Smooth muscle cell of the brain vasculature (primary cell): ENCODE data around the gene VAV1.
A peak's percentile ranks its signal among the peaks of the same experiment; 100 is the strongest.
"Not testable (repeated sequence)": the region's sequence is repeated elsewhere in the genome, so short reads cannot be mapped to it uniquely, and the experiment has no call there.

Source experiments
- DNase-seq: peaks from one replicate; pipeline ENCODE4 v3.0.0-alpha.2; 2012; ENCODE audit warnings: low read depth, low spot score

VAV1 gene

DNA sequence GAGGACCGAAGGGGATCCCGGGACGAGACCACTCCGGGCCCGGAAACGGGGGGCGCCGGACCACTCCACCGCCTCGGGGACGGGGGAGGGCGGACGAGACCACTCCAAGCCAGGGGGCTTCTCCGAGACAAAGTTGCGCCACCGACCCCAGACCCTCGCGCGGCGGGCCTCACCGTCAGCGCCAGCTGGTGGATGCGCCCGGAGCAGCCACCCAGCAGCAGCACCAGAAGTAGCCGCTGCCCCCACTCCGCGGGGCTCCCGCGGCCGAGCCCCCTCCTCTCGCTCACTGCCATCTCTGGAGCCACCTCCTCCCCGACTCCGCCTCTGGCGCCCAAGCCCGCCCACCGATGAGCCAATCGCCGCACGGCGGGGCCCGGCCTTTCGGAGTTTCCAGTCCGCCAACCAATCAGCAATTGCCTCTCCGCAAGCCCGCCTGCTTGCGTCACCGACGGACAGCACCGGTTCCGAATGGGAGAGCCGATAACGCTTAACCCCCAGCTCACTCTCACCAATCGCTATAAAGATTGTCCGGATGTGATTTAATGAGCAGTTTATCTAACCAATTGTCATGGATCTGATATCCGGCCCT lies 35.1 kb upstream of the VAV1 start, which contains the start of gene GPR108:
Gene GPR108, minus strand, starts transcription at position 297 of the 589 bp plus-strand sequence. Its CDS starts 4 bp downstream, at position 293.
- DNase-seq, result peak; percentile 99

DNA sequence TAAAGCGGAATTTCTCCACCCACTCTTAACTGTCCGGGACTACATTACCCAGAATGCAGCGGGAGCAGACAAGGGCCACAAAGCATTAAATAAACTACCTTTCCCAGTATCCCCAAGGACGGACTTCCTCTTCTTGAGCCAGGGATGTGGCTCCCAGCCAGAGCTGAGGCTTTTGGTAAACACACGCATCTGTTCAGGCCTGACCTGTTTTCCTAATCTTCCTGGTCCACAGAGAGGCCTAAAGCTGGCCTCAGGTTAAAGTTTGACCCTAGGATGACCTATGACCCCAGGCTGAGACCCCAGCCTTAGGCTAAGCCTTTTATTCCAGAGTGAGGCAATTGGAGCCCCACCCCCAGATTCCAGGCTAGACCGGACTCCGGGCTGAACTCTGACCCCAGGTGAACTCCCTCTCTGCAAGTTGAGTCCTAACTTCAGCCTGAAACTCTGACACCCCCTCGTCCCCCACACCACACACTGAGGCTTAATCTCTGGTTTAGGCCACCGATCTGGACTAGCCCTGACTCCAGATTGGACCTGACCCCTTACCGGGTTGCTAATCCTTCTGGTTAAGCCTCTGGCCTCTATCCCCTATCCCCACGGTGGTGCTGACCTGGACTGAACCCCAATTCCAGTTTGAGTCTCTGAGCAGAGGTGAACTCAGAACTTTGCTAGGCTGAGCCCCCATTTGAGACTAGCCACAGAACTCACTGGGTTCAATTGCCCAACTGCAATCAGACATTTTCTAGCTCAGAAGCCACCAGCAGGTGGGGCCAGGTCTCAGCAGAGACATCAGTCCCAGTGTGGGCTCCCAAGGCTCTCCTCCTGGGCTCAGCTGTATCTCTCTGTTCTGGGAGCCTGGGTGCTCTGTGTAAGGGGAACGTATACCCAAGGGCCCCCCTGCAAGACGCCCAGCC lies 34.4 kb upstream of the VAV1 start:
- DNase-seq, result no peak

DNA sequence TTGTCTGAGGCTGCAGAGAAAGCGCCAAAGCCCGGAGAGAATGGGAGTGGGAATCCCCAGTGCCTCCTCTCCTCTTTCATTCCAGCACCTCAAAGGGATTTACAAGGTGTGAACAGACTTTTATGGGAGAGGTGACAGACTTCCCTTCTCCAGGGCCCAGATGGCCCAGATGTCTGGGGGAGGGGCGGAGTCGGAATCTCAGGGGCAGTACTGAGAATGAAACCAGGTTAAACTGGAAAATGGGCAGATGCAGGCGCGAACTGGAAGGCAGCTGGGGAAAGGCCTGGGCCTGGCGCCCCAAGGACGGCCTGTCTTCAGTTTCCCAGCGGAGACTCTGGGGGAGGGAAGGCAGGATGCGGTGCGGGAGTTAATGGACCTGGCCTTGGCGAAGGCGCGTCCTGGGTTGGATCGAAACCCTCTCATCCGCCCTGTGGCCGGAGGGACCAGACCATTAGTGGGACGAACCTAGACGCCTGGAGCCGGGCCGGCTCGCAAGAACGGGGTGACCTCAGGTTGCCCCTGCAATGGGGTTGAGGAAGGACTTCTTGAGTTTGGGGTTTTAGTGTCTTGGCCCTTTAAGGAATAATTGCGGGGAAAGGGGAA lies 33.6 kb upstream of the VAV1 start:
- DNase-seq, result no peak

DNA sequence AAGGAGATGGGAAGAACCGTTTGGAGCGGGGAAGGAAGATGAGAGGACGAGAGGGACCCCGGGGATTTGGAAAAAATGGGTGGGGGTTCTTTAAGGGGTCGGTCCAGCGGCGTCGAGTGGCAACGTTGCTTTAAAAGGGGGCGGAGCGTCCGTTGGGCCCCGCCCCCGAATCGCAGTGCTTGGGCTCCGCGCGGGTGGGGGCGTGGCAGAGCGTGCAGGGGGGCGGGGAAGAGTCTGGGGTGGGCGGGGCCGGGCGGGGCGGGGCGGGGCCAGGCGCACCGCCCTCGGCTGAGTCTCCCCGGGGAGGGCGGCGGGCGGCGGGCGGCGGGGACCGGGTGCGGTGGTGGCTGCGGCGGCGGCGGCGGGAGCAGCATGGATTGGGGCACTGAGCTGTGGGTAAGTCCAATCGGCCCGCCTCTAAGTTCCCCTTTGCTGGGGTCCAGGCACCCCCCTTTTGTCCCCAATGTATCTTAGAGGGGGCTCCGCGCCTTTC lies 33.1 kb upstream of the VAV1 start, which contains the start of gene TRIP10:
Gene TRIP10, plus strand, starts transcription at position 291 of the 493 bp plus-strand sequence. Its CDS starts 82 bp downstream, at position 373.
- no peak for DNase-seq

DNA sequence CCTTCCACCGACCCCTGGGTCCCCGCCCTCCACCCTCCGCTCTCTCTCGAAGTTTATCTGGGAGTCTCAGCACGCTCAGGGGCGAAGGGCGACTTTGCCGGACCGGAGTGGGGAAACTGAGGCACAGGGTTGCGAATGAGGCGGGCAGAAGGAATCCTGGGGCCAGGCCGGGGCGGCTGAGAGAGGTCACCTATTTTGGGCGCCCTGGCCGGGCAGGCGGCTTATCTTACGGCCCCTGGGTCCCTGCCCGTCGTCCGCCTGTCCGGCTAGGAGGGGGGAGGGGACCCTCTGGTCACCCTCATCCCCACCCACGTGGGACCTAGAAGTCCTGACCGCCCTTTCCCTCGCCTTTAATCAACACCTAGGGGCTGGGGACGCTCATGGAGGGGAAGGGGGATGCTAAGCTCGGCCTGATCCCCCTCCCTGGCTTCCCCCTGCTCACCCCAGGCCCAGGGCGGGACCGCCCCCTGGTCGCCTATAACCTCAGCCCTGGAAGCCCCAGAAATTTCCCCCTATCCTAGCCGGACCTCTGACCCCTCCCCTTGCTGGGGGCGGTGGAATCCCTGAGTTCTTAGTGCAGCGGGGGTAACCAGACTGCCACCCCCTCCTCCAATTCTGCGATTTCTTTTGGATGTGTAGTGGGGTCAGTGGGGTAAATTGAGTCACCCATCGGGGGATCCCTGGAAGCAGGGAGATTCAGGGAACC lies 32.5 kb upstream of the VAV1 start:
- no peak for DNase-seq

DNA sequence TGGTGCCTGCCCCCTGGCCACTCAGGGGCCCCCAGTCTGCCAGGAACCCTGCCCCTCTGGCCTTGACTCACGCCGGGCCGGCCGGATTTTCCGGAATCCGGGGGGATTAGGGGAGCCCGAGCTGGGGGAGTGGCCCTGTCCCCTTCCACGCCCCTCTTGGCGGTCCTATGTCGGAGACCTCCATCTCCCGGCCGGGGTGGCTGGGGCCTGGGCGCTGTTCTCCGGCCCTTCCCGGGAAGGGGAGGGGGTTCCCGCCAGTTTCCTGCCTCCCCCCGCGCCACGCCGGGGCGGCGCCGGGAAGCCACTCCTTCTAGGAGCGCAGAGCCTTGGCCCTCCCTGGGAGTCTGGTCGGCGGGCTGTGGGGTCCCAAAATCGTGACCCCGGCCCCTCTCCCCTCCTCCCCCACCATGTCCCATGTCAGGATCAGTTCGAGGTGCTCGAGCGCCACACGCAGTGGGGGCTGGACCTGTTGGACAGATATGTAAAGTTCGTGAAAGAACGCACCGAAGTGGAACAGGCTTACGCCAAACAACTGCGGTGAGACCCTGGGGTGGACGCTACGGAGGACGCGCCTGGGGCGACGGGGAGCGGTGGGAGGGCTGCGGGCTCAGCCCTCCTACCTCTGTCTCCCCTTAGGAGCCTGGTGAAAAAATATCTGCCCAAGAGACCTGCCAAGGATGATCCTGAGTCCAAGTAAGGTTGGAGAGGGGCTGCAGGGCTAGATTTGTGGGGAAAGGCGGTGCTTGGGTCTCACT lies 31.7 kb upstream of the VAV1 start:
- no peak for DNase-seq

DNA sequence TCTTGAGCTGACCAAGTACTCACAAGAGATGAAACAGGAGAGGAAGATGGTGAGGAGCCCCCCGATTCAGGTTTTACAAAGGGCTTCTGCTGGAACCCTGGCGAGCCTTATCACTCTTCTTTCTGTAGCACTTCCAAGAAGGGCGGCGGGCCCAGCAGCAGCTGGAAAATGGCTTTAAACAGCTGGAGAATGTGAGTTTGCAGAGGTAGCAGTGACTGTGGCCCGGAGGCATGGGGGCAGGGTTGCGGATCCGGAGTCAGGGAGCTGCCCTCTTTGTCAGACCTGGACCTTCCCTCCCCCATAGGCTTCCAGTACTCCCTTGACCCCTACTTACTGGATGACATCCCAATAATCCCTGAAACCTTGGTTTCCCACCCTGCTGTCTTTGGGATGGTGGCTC lies 29.4 kb upstream of the VAV1 start:
- no peak for DNase-seq

DNA sequence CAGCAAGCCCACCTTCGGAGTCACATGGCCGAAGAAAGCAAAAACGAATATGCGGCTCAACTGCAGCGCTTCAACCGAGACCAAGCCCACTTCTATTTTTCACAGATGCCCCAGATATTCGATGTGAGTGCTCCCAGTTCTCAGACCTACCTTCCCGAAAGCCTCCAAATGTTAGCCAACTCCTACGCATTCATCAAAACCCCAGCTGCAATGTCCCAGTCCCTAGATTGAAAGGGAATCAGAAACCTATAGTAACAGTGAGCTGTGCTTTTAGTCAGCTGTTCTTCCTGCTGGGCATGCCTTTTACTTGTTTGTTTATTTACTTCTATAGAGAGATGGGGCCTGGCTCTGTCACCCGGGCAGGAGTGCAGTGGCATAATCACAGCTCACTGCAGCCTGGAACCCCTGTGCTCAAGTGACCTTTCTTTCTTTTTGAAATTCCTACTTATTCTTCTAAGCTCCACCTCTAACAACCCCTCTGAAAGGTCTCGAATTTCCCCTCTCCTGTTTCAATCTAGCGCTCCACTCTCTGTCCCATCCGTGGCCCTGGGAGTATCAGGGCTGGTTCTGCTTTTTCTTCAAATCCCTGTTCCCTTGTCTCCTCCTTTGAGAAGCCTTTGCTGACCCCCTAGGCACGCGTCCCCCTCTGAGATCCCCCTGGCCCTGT lies 28.7 kb upstream of the VAV1 start:
- no peak for DNase-seq

DNA sequence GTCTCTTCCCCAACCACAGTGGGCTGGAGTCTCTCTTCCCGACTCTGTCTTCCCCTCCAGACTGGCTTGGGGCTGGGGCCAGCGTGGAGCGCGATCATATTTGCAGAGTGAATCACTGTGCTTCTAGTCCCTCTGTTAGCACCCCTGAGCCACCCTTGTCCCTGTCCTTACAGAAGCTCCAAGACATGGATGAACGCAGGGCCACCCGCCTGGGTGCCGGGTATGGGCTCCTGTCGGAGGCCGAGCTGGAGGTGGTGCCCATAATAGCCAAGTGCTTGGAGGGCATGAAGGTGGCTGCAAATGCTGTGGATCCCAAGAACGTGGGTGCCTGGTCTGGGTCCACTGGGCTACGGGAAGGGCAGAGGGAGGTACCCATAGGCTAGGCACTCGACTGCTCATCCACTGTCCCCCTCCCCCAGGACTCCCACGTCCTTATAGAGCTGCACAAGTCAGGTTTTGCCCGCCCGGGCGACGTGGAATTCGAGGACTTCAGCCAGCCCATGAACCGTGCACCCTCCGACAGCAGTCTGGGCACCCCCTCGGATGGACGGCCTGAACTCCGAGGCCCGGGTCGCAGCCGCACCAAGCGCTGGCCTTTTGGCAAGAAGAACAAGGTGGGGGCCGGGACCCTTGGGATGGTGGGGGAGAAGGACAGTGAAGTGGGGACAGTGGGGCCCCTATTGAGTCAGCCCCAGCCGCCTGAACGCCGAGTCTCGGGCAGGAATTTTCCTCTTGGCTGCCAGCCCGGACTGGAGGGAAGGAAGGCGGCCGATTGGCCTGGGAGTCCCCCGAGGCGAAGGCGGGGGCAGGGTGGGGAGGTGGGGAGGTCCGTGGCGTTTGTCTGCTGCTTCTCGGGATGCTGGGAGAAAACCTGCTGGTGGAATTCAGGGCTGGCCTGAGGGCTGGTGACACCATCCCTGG lies 27.9 kb upstream of the VAV1 start:
- no peak for DNase-seq

DNA sequence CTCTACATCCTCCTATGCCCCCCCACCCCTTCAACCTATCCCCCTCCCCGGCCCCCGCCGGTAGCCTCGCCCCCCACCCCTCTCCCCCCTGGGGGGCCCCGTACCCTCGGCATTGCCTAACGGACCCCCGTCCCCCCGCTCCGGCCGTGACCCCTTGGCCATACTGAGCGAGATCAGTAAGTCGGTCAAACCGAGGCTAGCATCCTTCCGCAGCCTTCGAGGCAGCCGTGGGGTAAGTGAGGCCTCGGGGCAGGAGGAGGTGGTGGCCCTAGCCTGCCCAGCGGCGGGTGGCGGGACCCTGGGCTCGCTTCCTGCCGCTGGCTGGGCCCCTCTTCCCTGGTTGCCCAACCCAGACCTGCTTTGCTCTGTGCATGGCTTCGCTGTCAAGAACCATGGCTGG lies 26.5 kb upstream of the VAV1 start:
- DNase-seq, result no peak

DNA sequence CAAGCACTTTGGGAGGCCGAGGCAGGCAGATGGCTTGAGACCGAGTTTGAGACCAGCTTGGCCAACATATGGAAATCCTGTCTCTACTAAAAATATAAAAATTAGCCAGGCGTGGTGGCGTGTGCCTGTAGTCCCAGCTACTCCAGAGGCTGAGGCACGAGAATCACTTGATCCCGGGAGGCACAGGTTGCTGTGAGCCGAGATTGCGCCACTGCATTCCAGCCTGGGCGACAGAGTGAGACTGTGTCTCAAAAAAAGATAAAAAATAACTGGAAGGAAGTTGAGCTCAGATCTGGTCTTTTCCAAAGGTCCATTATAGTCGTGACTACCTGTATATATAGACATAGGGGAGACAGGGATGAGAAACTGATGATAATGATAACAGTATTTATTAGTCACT lies 24.0 kb upstream of the VAV1 start:
- not testable (repeated sequence) for DNase-seq

DNA sequence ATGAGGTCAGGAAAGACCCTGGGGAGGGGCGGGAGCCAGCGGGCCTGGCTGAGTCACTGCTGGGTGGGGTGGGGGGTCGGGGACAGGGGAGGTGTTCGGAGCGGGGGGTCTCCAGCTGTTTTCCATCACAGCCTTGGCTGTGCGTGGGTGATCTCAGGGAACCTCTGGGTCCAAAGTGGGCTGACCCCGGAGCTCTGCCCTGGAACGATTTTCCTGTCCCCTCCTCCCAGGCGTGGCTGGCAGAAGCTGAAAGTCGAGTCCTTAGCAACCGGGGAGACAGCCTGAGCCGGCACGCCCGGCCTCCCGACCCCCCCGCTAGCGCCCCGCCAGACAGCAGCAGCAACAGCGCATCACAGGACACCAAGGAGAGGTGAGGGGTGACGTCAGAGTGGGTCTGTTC lies 22.4 kb upstream of the VAV1 start:
- DNase-seq, result no peak

DNA sequence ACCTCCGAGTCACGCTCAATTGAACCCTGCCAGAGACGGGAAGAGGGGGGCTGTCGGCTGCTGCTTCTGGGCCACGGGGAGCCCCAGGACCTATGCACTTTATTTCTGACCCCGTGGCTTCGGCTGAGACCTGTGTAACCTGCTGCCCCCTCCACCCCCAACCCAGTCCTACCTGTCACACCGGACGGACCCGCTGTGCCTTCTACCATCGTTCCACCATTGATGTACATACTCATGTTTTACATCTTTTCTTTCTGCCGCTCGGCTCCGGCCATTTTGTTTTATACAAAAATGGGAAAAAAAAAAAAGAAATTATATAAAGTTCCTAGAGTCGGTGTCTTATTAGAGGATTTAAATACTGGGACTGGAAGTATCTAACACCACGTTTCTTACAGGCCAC lies 21.3 kb upstream of the VAV1 start:
- no peak for DNase-seq

DNA sequence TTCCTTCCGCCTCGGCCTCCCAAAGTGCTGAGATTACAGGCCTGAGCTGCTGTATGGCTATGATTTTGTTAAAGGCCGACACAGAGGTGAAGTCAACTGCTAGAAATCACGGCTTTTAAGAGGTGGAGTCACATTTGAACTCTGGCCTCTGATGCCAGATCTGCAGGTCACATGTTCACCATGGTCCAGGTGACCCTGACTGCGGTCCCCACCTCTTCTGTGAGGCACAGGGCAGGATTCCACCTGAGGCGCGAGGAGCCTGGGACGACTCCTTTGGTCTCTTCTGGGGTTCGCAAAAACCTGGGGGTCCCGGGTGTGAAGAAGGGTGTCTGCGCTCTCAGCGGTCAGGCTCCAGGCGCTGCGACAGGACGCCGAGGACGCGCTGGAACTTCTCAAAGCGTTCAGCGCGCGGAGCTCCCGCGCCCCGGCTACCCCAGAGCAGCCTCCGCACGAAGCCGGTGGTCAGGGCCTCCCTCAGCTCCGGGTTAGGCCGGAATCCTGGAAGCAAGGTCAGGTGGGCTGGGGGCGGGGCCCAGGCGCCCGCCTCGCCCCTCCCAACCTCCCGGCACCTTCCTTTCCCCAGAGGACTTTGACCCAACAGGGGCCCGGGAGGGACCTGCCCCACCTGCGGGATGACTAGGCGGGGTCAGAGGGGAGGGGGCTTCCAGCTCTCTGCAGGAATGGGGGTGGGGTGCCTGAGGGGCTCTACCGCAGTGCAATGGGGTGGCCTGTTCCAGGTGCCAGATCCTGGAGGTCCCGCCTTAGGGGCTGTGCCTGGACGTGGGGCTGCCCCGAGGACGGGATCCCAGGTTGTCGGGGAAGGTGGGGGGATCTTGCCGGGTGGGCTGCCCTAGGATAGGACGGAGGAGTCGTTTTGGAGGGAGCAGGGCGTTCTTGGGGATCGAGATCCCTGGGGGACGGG lies 20.0 kb upstream of the VAV1 start:
- DNase-seq, result no peak

DNA sequence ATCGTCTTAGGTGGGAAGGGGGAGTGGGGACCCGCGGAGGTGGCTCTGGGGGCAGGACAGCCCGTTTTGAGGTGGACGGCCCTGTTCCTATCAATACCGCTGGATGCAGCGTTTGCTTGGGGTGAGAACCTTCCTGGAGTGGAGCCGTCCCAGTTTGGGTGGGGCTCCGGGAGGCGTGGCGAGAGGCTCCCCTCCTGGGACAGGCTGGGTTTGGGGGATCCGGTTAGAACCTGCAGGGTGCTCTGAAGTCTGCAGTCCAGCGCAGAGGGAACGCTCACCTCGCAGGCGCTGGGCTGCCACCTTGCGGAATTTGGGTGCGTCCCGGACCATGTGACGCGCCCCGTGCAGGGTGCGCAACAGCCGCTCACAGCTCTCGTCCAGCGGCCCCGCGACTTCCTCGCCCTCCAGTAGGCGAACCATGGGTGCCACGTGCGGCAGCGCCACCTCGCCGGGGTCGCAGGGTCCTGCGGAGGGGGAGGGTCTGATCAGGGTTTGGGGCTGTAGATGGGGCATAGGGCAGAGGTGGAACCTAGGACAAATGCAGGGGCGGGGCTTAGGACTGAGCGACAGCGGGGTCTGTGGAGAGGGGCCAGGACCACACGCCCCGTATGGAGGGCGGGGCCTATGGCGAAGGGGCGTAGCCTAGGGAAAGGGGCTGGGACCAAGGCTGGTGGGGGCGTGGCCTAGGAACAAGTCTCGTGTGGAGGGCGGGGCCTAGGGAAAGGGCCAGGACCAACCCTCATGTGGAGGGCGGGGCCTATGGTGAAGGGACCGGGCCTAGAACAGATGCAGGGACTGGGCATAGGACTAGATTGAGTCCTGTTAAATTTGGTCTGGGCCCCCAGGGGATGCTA lies 19.1 kb upstream of the VAV1 start:
- no peak for DNase-seq

DNA sequence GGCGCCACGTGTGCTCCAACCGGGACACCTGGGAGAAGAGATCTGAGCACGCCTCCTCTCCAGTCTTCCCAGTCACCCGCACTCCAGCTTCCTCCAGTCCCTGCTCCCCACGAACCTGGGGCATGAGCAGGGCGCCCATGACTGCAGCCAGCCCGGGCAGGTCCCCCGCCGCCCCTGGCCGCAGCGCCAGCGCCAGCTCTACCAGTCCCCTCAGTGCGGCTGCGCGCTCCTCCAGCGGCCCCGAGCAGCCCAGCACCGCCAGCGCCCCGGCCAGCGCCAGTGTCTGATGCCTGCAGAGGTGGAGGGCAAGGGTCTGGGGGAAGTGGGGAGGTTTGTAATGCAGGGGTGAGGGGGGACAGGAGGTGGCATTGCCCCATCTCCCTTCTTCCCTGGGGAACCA lies 18.4 kb upstream of the VAV1 start:
- DNase-seq, result no peak
